ENCODE data around the gene TRABD2A.

Gene TRABD2A

GRCh38 chr2:84862006-84862405, 18.9 kb downstream of the TRABD2A start:
- H3K27me3 Mint-ChIP-seq (ENCODE audit: low read depth): peaks cover 14% of the 10 kb centered on the region
- no peak overlapping the region for H3K27ac Mint-ChIP-seq
- no peak overlapping the region for H3K4me3 Mint-ChIP-seq
- no peaks in the 10 kb centered on the region for H3K9me3 Mint-ChIP-seq
- TF ChIP-seq, protein P1, sequence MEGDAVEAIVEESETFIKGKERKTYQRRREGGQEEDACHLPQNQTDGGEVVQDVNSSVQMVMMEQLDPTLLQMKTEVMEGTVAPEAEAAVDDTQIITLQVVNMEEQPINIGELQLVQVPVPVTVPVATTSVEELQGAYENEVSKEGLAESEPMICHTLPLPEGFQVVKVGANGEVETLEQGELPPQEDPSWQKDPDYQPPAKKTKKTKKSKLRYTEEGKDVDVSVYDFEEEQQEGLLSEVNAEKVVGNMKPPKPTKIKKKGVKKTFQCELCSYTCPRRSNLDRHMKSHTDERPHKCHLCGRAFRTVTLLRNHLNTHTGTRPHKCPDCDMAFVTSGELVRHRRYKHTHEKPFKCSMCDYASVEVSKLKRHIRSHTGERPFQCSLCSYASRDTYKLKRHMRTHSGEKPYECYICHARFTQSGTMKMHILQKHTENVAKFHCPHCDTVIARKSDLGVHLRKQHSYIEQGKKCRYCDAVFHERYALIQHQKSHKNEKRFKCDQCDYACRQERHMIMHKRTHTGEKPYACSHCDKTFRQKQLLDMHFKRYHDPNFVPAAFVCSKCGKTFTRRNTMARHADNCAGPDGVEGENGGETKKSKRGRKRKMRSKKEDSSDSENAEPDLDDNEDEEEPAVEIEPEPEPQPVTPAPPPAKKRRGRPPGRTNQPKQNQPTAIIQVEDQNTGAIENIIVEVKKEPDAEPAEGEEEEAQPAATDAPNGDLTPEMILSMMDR (IDR thresholded peaks at IDR 0.05; ENCODE audit: unreplicated experiment in 3 of 3): no peak
- no peaks in the 10 kb centered on the region for H3K4me1 Mint-ChIP-seq
- H3K36me3 Mint-ChIP-seq (ENCODE audit: low read depth): no peaks in the 10 kb centered on the region

DNA sequence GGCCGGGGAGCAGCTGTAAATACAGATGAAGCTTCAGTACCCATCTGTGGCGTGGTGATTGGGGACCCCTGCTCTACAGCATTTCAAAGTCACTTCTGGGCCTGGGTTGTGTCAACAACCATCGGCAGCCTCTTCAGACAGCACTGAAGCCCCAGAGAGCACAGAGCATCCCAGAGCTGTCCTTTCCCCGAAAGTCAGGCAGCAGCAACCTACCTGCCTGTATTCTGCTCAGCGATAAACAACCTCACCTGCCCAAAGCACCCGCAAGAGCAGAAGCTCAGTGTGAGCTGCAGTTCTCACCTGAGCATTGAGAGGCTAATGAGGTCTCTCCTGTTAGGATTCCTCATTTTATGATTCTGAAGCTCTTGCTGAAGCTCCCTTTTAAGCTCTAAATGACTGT, 19.3 kb downstream of the TRABD2A start:
- TF ChIP-seq, protein P1 (IDR thresholded peaks at IDR 0.05; ENCODE audit: unreplicated experiment in 3 of 3): no peak
- Mint-ChIP-seq H3K9me3 (no peaks in the 10 kb centered on the region), H3K27ac (no peak overlapping the region), H3K4me3 (no peak overlapping the region), H3K4me1 (no peaks in the 10 kb centered on the region), H3K36me3 (ENCODE audit: low read depth) (no peaks in the 10 kb centered on the region), H3K27me3 (ENCODE audit: low read depth) (peaks cover 17% of the 10 kb centered on the region)

GRCh38 chr2:84858937-84859336, 21.9 kb downstream of the TRABD2A start:
- Mint-ChIP-seq H3K27me3 (ENCODE audit: low read depth) (peaks cover 24% of the 10 kb centered on the region), H3K9me3 (no peaks in the 10 kb centered on the region), H3K4me1 (no peaks in the 10 kb centered on the region), H3K27ac (no peak overlapping the region), H3K4me3 (no peak overlapping the region), H3K36me3 (ENCODE audit: low read depth) (no peaks in the 10 kb centered on the region)
- TF ChIP-seq, protein P1 (IDR thresholded peaks at IDR 0.05; ENCODE audit: unreplicated experiment in 3 of 3): no peak

DNA sequence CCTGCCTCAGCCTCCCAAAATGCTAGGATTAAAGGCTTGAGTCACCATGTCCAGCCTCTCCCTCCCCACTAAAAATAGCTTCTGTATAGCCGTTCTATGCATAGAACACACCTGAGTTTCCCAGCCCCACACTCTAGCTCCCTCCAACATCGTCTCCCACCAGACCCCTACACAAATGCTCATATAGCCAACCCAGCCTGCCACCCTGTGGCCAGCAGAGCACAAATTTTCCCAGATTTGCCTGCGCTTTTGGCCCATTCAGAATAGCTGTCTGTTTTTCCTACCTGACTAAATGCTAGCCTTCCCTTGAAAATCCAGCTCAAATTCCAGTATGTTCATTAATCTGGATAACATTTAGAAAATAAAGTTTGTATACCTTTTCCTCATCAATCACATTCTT, 22.8 kb downstream of the TRABD2A start:
- Mint-ChIP-seq H3K9me3 (peaks cover 3% of the 10 kb centered on the region), H3K4me1 (no peaks in the 10 kb centered on the region), H3K27me3 (ENCODE audit: low read depth) (peaks cover 24% of the 10 kb centered on the region), H3K4me3 (no peak overlapping the region), H3K27ac (no peak overlapping the region), H3K36me3 (ENCODE audit: low read depth) (no peaks in the 10 kb centered on the region)
- TF ChIP-seq, protein P1 (IDR thresholded peaks at IDR 0.05; ENCODE audit: unreplicated experiment in 3 of 3): no peak

DNA sequence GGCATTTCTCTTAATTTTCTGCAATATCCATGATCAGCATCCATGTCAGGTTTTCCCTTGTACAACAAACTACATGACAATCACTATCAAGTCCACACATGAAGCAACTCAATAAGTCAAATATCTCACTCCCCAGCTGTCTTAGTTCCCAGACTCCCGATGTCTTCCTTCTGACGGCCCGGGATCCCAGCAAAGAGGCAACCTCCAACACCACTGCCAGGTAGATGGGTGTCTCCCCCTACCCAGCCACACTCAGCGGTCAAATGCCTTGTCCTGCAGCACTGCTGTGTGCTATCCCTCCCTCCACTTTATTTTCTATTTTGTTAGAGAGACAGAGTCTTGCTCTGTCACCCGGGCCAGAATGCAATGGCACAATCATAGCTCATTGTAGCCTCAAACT, 23.3 kb downstream of the TRABD2A start:
- no peak overlapping the region for H3K27ac Mint-ChIP-seq
- peaks cover 27% of the 10 kb centered on the region for H3K27me3 Mint-ChIP-seq (ENCODE audit: low read depth)
- H3K36me3 Mint-ChIP-seq (ENCODE audit: low read depth): no peaks in the 10 kb centered on the region
- H3K4me1 Mint-ChIP-seq: no peaks in the 10 kb centered on the region
- peaks cover 6% of the 10 kb centered on the region for H3K9me3 Mint-ChIP-seq
- H3K4me3 Mint-ChIP-seq: no peak overlapping the region
- TF ChIP-seq, protein P1 (IDR thresholded peaks at IDR 0.05; ENCODE audit: unreplicated experiment in 3 of 3): no peak

DNA sequence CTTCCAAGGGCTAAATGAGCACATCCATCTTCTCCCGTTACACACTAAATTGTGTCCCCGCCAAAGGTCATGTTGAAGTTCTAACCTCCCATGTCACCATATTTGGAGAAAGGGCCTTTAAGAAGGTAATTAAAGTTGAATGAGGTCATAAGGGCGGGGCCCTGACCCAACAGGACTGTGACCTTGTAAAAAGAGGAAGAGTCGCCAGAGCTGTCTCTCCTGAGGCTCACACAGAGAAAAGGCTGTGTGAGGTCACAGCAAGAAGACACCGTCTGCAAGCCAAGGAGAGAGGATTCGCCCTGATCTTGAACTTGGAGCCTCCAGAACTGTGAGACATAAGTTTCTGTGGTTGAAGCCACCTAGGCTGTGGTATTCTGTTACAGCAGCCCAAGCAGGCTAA, 24.1 kb downstream of the TRABD2A start:
- Mint-ChIP-seq H3K27ac (no peak overlapping the region), H3K9me3 (peaks cover 6% of the 10 kb centered on the region), H3K27me3 (ENCODE audit: low read depth) (peaks cover 34% of the 10 kb centered on the region), H3K36me3 (ENCODE audit: low read depth) (no peaks in the 10 kb centered on the region), H3K4me3 (no peak overlapping the region), H3K4me1 (no peaks in the 10 kb centered on the region)
- TF ChIP-seq, protein P1 (IDR thresholded peaks at IDR 0.05; ENCODE audit: unreplicated experiment in 3 of 3): no peak
